Keratinocyte (primary cell): ENCODE data around the gene KMT2D. TPM values are rescaled to one million over a fixed set of nuclear protein-coding genes. Genes with fewer than 3 reads are reported as not detected.
A peak's percentile ranks its signal among the peaks of the same experiment; 100 is the strongest.

Experiments
- DNase-seq: peaks from one replicate; pipeline ENCODE4 v3.0.0-alpha.2; 2011; ENCODE audit warnings: low read depth, missing footprints, low spot score
- FAIRE-seq: peaks from 2 replicates; lab custom pipeline; 2011; peaks lifted over from hg19 to GRCh38; lab: Jason Lieb, UNC
- H2AFZ ChIP-seq: 2 replicates; pipeline ENCODE4 v1.6.0; 2012; ENCODE audit warnings: low read length, control low read depth, inconsistent platforms; ENCODE audit not compliant: control insufficient read depth
- H3K27ac ChIP-seq: 2 replicates; pipeline ENCODE4 v1.5.1; 2011; ENCODE audit warnings: low read length; ENCODE audit not compliant: control insufficient read depth, insufficient read depth
- H3K27me3 ChIP-seq: 3 replicates; pipeline ENCODE4 v1.6.0; 2011; ENCODE audit warnings: low read length; ENCODE audit not compliant: control insufficient read depth, insufficient read depth; ENCODE audit errors: extremely low read depth
- H3K36me3 ChIP-seq, 2 experiments: 2 replicates in 1 of 2; 3 replicates in 1 of 2; pipeline ENCODE4 v1.5.1; 2011; ENCODE audit warnings: low read length in 2 of 2, mild to moderate bottlenecking in 1 of 2; ENCODE audit not compliant: control insufficient read depth in 2 of 2, insufficient read depth in 2 of 2; ENCODE audit errors: extremely low read depth in 1 of 2
- H3K4me1 ChIP-seq: 3 replicates; pipeline ENCODE4 v1.5.1; 2011; ENCODE audit warnings: low read length; ENCODE audit not compliant: control insufficient read depth, insufficient read depth; ENCODE audit errors: extremely low read depth
- H3K4me2 ChIP-seq: 3 replicates; pipeline ENCODE4 v1.6.0; 2011; ENCODE audit warnings: low read depth, low read length; ENCODE audit not compliant: control insufficient read depth, insufficient read depth; ENCODE audit errors: extremely low read depth
- H3K4me3 ChIP-seq, 3 experiments: fragments of 200-600 bp in 1 of 3; sonication (generic) in 1 of 3; 2 replicates in 2 of 3; 3 replicates in 1 of 3; pipeline ENCODE4 v1.5.1; 2011 to 2016; ENCODE audit warnings: low read length in 3 of 3, mild to moderate bottlenecking in 3 of 3, control low read depth in 2 of 3, inconsistent platforms in 1 of 3, low read depth in 1 of 3, mixed read lengths in 1 of 3, mixed run types in 1 of 3, moderate library complexity in 1 of 3; ENCODE audit not compliant: control insufficient read depth in 2 of 3, insufficient read depth in 2 of 3; ENCODE audit errors: extremely low read depth in 1 of 3
- H3K79me2 ChIP-seq: 2 replicates; pipeline ENCODE4 v1.6.0; 2012; ENCODE audit warnings: low read length; ENCODE audit not compliant: control insufficient read depth, insufficient read depth
- H3K9ac ChIP-seq: 3 replicates; pipeline ENCODE4 v1.6.0; 2011; ENCODE audit warnings: low read length; ENCODE audit not compliant: control insufficient read depth, insufficient read depth; ENCODE audit errors: extremely low read depth
- H3K9me1 ChIP-seq: 3 replicates; pipeline ENCODE4 v1.6.0; 2011; ENCODE audit warnings: low read length; ENCODE audit not compliant: control insufficient read depth, insufficient read depth; ENCODE audit errors: extremely low read depth
- H3K9me3 ChIP-seq: 2 replicates; pipeline ENCODE4 v1.5.1; 2012; ENCODE audit warnings: low read depth, low read length; ENCODE audit not compliant: control insufficient read depth
- H4K20me1 ChIP-seq: 3 replicates; pipeline ENCODE4 v1.6.0; 2011; ENCODE audit warnings: low read length; ENCODE audit not compliant: control insufficient read depth, insufficient read depth; ENCODE audit errors: extremely low read depth
- CTCF ChIP-seq, 3 experiments: IDR thresholded peaks in 1 of 3; conservative IDR thresholded peaks in 1 of 3; optimal IDR thresholded peaks in 1 of 3; 2 replicates in 2 of 3; 3 replicates in 1 of 3; pipeline versions ENCODE3 to v1.5.1; 2011; ENCODE audit warnings: low read length in 3 of 3, mild to moderate bottlenecking in 3 of 3, moderate library complexity in 2 of 3, control low read depth in 1 of 3, inconsistent platforms in 1 of 3; ENCODE audit not compliant: insufficient read depth in 2 of 3; ENCODE audit errors: extremely low read depth in 1 of 3
- EZH2 ChIP-seq: IDR thresholded peaks from one replicate; pipeline ENCODE4 v1.6.1; 2012; ENCODE audit warnings: inconsistent platforms, mild to moderate bottlenecking, low read length, moderate library complexity
- dilution Hi-C: fragments of 300-500 bp; cut with MboI; formaldehyde crosslinking; loops from one replicate; pipeline ENCODE4 v1.7.0; 2020; ENCODE audit warnings: low sequenced_read_pairs; ENCODE audit not compliant: extremely low pct_ligation_motif_present
- polyA plus RNA-seq, 5 experiments: library from polyadenylated mRNA; depleted of rRNA in 3 of 5; stranded (reverse) in 3 of 5; stranded (forward) in 1 of 5; unstranded in 1 of 5; fragments of >200 nt; gene quantifications; 1 replicate in 1 of 5; 2 replicates in 3 of 5; 3 replicates in 1 of 5; pipeline versions ENCODE4 v1.2.1 to v1.2.3, GENCODE V29; 2011 to 2012; ENCODE audit warnings: missing spikeins in 2 of 5, low read depth in 1 of 5, low replicate concordance in 1 of 5

The KMT2D gene
- polyA plus RNA-seq, 1 donor (not counting 4 experiments of a cell fraction or from before 2014, with no cell fraction given): 9.8 TPM

DNA sequence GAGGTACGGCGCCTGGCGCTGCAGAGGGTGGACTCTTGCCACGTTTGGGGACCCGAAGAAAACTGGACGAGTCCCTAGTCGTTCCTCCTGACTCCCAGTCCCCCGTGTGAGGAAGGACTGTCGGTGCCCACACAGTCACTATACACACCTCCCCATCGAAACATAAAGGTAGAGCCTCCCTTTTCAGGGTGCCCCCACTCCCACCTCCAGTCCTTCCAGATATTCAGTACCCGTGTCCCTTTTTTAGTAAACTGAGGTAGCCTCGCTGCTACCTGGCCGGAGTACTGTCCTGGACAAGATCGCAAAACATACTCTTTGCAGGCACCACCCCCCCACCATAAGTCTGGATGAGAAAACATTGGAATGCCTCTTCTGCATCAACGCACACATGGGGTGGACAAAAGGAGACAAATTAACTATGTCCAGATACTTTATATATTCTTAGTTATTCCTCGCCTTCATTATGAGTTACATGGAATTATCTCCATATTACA, 610 bp upstream of the KMT2D start:
- dilution Hi-C loops: no loop called here
- Histone ChIP-seq H3K9me3 (no peaks in the 10 kb centered on the region), H4K20me1 (peaks cover 12% of the 10 kb centered on the region), H3K4me3 (peak overlapping the region; percentile 85 to 98 (median 87)), H3K4me2 (peak overlapping the region; percentile 96), H3K4me1 (peaks cover 24% of the 10 kb centered on the region), H3K79me2 (peaks cover 49% of the 10 kb centered on the region), H3K36me3 (no peaks in the 10 kb centered on the region), H3K27me3 (no peaks in the 10 kb centered on the region), H2AFZ (peak overlapping the region; percentile 98), H3K27ac (peak overlapping the region; percentile 94), H3K9ac (peak overlapping the region; percentile 97), H3K9me1 (no peaks in the 10 kb centered on the region)
- no peak for TF ChIP-seq EZH2
- TF ChIP-seq CTCF (optimal IDR thresholded peaks at IDR 0.05 in 1 of 3, IDR thresholded peaks at IDR 0.05 in 1 of 3, conservative IDR thresholded peaks at IDR 0.05 in 1 of 3; ENCODE audit: extremely low read depth in 1 of 3, insufficient read depth in 2 of 3, low read length in 3 of 3): no peak
- FAIRE-seq (no peak), DNase-seq (no peak)

DNA sequence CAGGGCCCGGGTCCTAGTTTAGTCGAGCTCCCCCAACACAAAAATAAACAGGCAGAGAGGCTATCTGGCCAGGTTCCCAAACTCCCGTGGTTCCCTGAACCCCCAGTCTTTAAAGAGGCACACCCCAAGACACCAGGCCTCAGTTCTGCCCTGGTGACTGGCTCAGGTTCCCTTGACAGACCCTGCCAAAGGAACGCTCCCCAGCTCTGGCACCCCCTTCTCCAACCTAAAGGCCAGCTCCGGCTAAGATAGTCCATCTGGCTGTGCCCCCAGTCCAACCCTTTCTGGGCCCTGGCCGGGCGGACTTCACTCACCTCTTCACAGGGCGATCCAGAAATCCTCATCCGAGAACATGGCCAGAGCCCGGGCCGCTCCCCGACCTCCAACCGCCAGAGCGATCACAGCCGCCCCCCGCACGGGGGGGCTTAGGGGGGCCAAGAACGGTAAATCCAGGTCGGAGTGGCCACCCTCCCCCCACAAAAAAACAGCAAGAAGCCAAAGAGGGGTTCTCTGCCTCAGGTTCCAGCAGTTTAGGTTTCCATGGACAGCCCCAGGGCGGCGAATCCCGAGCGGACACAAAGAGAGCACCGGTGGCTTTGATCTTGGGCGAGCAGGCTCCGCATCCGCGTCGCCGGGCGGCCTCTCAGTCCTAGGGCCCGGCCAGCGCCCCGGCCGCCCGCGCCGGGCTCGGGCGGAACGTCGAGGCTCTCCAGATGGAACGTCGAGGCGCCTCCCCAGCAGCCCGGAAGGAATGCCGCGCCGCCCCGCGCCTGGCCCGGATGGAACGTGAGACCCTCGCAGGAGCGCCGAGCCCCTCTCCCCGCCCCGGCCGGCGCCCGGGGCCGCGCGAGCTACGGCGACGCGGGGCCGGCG, 1.1 kb downstream of the KMT2D start:
- no peak for DNase-seq
- no peak for FAIRE-seq
- dilution Hi-C loops: no loop called here

More for the DNA sequence above, 1.1 kb downstream of the KMT2D start:
- H4K20me1 ChIP-seq: peaks cover 28% of the 10 kb centered on the region
- H3K4me3 ChIP-seq: peak overlapping the region; percentile 85 to 98 (median 87)
- peaks cover 5 to 14% of the 10 kb centered on the region in 2 experiments for H3K36me3 ChIP-seq
- peak overlapping the region; percentile 94 for H3K27ac ChIP-seq
- no peak for TF ChIP-seq EZH2
- no peak for TF ChIP-seq CTCF (optimal IDR thresholded peaks at IDR 0.05 in 1 of 3, IDR thresholded peaks at IDR 0.05 in 1 of 3, conservative IDR thresholded peaks at IDR 0.05 in 1 of 3; ENCODE audit: extremely low read depth in 1 of 3, insufficient read depth in 2 of 3, low read length in 3 of 3)
- H3K79me2 ChIP-seq: peaks cover 65% of the 10 kb centered on the region
- H3K4me1 ChIP-seq: peaks cover 28% of the 10 kb centered on the region
- no peak overlapping the region for H2AFZ ChIP-seq
- H3K9ac ChIP-seq: peak overlapping the region; percentile 97
- peak overlapping the region; percentile 84 for H3K4me2 ChIP-seq
- no peaks in the 10 kb centered on the region for H3K27me3 ChIP-seq
- no peaks in the 10 kb centered on the region for H3K9me3 ChIP-seq
- H3K9me1 ChIP-seq: peaks cover 3% of the 10 kb centered on the region
